Gastroesophageal sphincter (tissue), 4 donors: ENCODE data around the gene PGLYRP3. TPM values are rescaled to one million over a fixed set of nuclear protein-coding genes. Genes with fewer than 3 reads are reported as not detected.

ENCODE experiments used
- ATAC-seq: fragments of 150-250 bp; one replicate; pipeline ENCODE4 v1.9.1; 2016; ENCODE audit warnings: mild to moderate bottlenecking, moderate library complexity
- H3K27ac ChIP-seq, 4 donors: fragments of 200-600 bp; sonication (generic) in 3 of 4; 1 replicate in 3 of 4; 2 replicates in 1 of 4; pipeline ENCODE4 v1.5.1; 2016 to 2019
- H3K27me3 ChIP-seq: fragments of 200-600 bp; sonication (generic); one replicate; pipeline ENCODE4 v1.5.1; 2019
- H3K36me3 ChIP-seq, 2 donors: fragments of 200-600 bp; sonication (generic); one replicate each; pipeline ENCODE4 v1.5.1; 2019; ENCODE audit warnings: control low read depth in 1 of 2
- H3K4me1 ChIP-seq, 3 donors: fragments of 200-600 bp; sonication (generic); 1 replicate in 2 of 3; 2 replicates in 1 of 3; pipeline ENCODE4 v1.5.1; 2016 to 2019; ENCODE audit warnings: control low read depth in 2 of 3
- H3K4me3 ChIP-seq, 2 donors: fragments of 200-600 bp; sonication (generic); one replicate each; pipeline ENCODE4 v1.5.1; 2019; ENCODE audit warnings: mild to moderate bottlenecking in 1 of 2, moderate library complexity in 1 of 2
- H3K9me3 ChIP-seq, 3 donors: fragments of 200-600 bp; sonication (generic); one replicate each; pipeline ENCODE4 v1.5.1; 2017 to 2019; ENCODE audit warnings: control low read depth in 2 of 3
- CTCF ChIP-seq, 4 experiments: fragments of 200-600 bp in 2 of 4; fragments of 450-650 bp in 2 of 4; sonication (generic) in 1 of 4; IDR thresholded peaks; one replicate each; pipeline ENCODE4 v1.5.1; 2017 to 2019; ENCODE audit warnings: antibody characterized with exemption in 4 of 4, mild to moderate bottlenecking in 2 of 4, moderate library complexity in 2 of 4
- EP300 ChIP-seq: sonication (generic); formaldehyde crosslinking; IDR thresholded peaks from one replicate; pipeline ENCODE4 v1.6.1; 2017; ENCODE audit warnings: antibody characterized with exemption, mild to moderate bottlenecking
- POLR2A ChIP-seq, 2 donors: fragments of 450-650 bp; IDR thresholded peaks; one replicate each; pipeline ENCODE4 v1.6.1; 2017; ENCODE audit warnings: antibody characterized with exemption in 2 of 2, mild to moderate bottlenecking in 2 of 2, moderate library complexity in 1 of 2
- POLR2AphosphoS5 ChIP-seq: sonication (generic); formaldehyde crosslinking; IDR thresholded peaks from one replicate; pipeline ENCODE4 v1.6.1; 2017; ENCODE audit warnings: antibody characterized with exemption
- WGBS, 2 donors: methylation state at CpG; one replicate each; pipeline ENCODE4 v1.1.5; 2018; ENCODE audit warnings: low coverage in 1 of 2; 5-methylcytosine and 5-hydroxymethylcytosine counted together
- total RNA-seq, 4 donors: library from RNA; depleted of rRNA; stranded (reverse); fragments of >200 nt; gene quantifications; one replicate each; pipeline ENCODE4 v1.1.0, GENCODE V29; 2016

Gene PGLYRP3
- total RNA-seq, 4 donors from 2014 or later, result 0.45 TPM; not detected in 3

GRCh38 chr1:153343811-153344717 is 31.3 kb upstream of the PGLYRP3 start:
- H3K4me3 ChIP-seq, result no peak overlapping the region

GRCh38 chr1:153343040-153343681 is 30.4 kb upstream of the PGLYRP3 start:
- Histone ChIP-seq H3K9me3 (no peaks in the 10 kb centered on the region), H3K4me1 (no peaks in the 10 kb centered on the region), H3K4me3 (no peak overlapping the region), H3K36me3 (no peaks in the 10 kb centered on the region), H3K27ac (no peak overlapping the region), H3K27me3 (peaks cover 59% of the 10 kb centered on the region)
- no peak for ATAC-seq
- 30 to 55% methylated on average over 5 of the region's 5 CpGs for WGBS, 2 donors
- no peak for TF ChIP-seq POLR2A (IDR thresholded peaks at IDR 0.05)
- TF ChIP-seq CTCF (IDR thresholded peaks at IDR 0.05), result no peak
- TF ChIP-seq EP300, result no peak
- no peak for TF ChIP-seq POLR2AphosphoS5

More at GRCh38 chr1:153343811-153344717, 31.3 kb upstream of the PGLYRP3 start:
- Histone ChIP-seq H3K27me3 (peaks cover 62% of the 10 kb centered on the region), H3K9me3 (no peaks in the 10 kb centered on the region), H3K4me1 (no peaks in the 10 kb centered on the region), H3K27ac (no peak overlapping the region), H3K36me3 (no peaks in the 10 kb centered on the region)
- WGBS, 2 donors, result 14 to 46% methylated on average over 2 to 6 of the region's 9 CpGs
- no peak for ATAC-seq
- TF ChIP-seq CTCF (IDR thresholded peaks at IDR 0.05) (no peak), POLR2AphosphoS5 (no peak), EP300 (no peak), POLR2A (IDR thresholded peaks at IDR 0.05) (no peak)

- TF ChIP-seq POLR2A (IDR thresholded peaks at IDR 0.05), result no peak
- TF ChIP-seq CTCF (IDR thresholded peaks at IDR 0.05), result no peak
- TF ChIP-seq EP300, result no peak
- no peak overlapping the region for H3K27ac ChIP-seq
- H3K4me3 ChIP-seq, result no peak overlapping the region
- no peaks in the 10 kb centered on the region for H3K9me3 ChIP-seq
- no peaks in the 10 kb centered on the region for H3K4me1 ChIP-seq
- no peaks in the 10 kb centered on the region for H3K36me3 ChIP-seq
- WGBS, 2 donors, result 62 to 86% methylated on average over 1 to 3 of the region's 3 CpGs
- H3K27me3 ChIP-seq, result peaks cover 57% of the 10 kb centered on the region
- no peak for ATAC-seq
Observed at GRCh38 chr1:153342178-153342577, 29.4 kb upstream of the PGLYRP3 start.

GRCh38 chr1:153341431-153341934 is 28.7 kb upstream of the PGLYRP3 start:
- H3K4me3 ChIP-seq, result no peak overlapping the region
- H3K4me1 ChIP-seq, result no peaks in the 10 kb centered on the region
- 93% methylated on average over 3 of the region's 4 CpGs; no CpG with 5 or more reads in 1 of the 2 donors for WGBS, 2 donors
- H3K27me3 ChIP-seq, result peaks cover 50% of the 10 kb centered on the region
- H3K36me3 ChIP-seq, result no peaks in the 10 kb centered on the region
- H3K27ac ChIP-seq, result no peak overlapping the region
- ATAC-seq, result no peak
- no peaks in the 10 kb centered on the region for H3K9me3 ChIP-seq
- TF ChIP-seq POLR2A (IDR thresholded peaks at IDR 0.05) (no peak), CTCF (IDR thresholded peaks at IDR 0.05) (no peak), EP300 (no peak), POLR2AphosphoS5 (no peak)
